ENCODE results near the gene SLC35G2.
"Not testable (repeated sequence)": the region's sequence is repeated elsewhere in the genome, so short reads cannot be mapped to it uniquely, and the experiment has no call there.

The SLC35G2 gene

GRCh38 chr3:136885357-136886213, 66.7 kb downstream of the SLC35G2 start:
- no peak for DNase-seq (ENCODE audit: low read depth in 2 of 2)

GRCh38 chr3:136889947-136890346, 71.0 kb downstream of the SLC35G2 start:
- no peak for DNase-seq (ENCODE audit: low read depth in 2 of 2)

GRCh38 chr3:136891934-136892855, 73.3 kb downstream of the SLC35G2 start:
- no peak for DNase-seq (ENCODE audit: low read depth in 2 of 2)

- DNase-seq (ENCODE audit: low read depth in 2 of 2): no peak
Measured at GRCh38 chr3:136893848-136894443, 75.0 kb downstream of the SLC35G2 start.

- not testable (repeated sequence) for DNase-seq (ENCODE audit: low read depth in 2 of 2)
Measured at GRCh38 chr3:136897171-136897570, 78.2 kb downstream of the SLC35G2 start.

GRCh38 chr3:136898549-136898948, 79.6 kb downstream of the SLC35G2 start:
- DNase-seq (ENCODE audit: low read depth in 2 of 2): no peak

- no peak for DNase-seq (ENCODE audit: low read depth in 2 of 2)
Measured at GRCh38 chr3:136898954-136899353, 80.0 kb downstream of the SLC35G2 start.

GRCh38 chr3:136899622-136900158, 80.8 kb downstream of the SLC35G2 start:
- no peak for DNase-seq (ENCODE audit: low read depth in 2 of 2)

- not testable (repeated sequence) for DNase-seq (ENCODE audit: low read depth in 2 of 2)
Measured at GRCh38 chr3:136900694-136901093, 81.8 kb downstream of the SLC35G2 start.

- no peak for DNase-seq (ENCODE audit: low read depth in 2 of 2)
Measured at GRCh38 chr3:136901391-136901790, 82.5 kb downstream of the SLC35G2 start.

GRCh38 chr3:136902530-136902929, 83.6 kb downstream of the SLC35G2 start:
- DNase-seq (ENCODE audit: low read depth in 2 of 2): not testable (repeated sequence)

- DNase-seq (ENCODE audit: low read depth in 2 of 2): no peak
Measured at GRCh38 chr3:136903899-136904298, 85.0 kb downstream of the SLC35G2 start.

- DNase-seq (ENCODE audit: low read depth in 2 of 2): no peak
Measured at GRCh38 chr3:136904746-136905145, 85.8 kb downstream of the SLC35G2 start.

Measured in fibroblast of skin of left biceps (primary cell).